Stimulated activated naive CD8-positive, alpha-beta T cell treated with anti-CD3 and anti-CD28 coated beads, Interleukin-15, Interleukin-2, amounts not matched to agents 100 U/mL and 50 U/mL, for 24 hours (primary cell): ENCODE results near the gene SEPTIN7.

ENCODE experiments used
- ATAC-seq: fragments of 150-1000 bp; cut with Tn5 transposase; one replicate; pipeline ENCODE4 v1.10.0; 2021
- DNase-seq: peaks from one replicate; pipeline ENCODE4 v3.0.0; 2021

The SEPTIN7 gene

DNA sequence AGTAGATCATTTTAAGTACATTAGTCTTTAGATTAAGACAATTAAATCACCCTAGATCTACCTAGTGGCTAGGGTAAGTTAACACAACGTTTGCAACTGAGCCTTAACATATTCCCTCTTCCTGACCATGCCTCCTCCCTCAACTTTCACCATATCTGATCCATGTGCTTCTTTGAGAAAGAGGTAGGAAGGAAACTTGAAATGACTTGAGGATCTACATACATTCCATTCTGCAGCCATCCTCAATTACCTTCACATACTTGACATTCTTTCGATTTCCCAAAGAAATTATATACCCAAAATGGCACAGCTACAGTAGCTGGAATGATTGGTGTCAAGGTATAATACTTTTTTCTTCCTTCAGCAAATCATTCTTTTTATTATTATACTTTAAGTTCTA, 12.9 kb upstream of the SEPTIN7 start:
- no peak for DNase-seq
- ATAC-seq, result no peak

DNA sequence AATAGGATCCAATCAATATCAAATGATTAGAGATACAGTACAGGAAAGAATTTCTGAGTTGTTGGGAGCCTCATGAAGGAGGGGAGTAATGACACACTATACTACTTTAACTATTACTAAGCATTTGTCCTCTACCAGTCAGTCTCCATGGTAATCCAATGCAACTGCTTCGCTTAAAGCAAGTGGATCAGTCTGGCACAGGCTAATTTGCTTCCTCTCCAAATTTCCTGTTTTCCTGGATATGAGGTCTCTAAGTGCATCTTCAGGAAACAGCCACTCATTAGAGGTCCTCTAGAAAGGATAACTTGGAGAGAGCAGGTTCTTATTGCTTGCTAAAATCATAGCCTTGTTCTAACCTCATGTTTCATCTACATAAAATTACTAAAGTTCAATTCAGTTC, 8.4 kb upstream of the SEPTIN7 start:
- ATAC-seq (no peak), DNase-seq (no peak)

DNA sequence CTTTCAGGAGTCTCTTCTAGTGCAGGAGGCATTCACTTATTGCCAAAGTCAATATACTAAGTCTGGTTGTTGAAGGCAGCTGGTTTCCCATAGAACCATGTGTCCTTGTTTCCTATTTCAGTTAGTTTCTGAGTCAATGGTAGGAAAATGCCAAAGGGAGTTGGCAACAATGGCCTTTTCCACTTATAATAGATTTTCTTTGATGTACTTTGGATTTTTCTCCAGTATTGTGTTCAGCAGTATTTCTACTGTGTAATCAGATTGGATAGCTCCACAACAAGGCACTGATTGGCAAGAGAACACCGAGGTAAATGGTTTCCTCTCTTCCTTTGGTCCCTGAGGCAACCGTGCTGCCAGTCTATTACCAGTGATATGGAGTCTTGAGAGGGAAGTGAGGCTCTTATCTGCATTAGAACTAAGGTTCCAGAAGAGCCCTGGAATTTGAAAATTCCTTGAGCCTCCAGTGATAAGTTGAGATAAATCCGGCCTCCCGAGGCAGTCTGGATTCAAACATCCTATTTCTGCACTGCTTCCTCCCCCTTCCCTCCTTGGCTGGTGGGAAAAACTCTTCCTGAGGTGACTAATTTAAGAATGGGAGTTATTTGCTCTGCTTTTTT, 7.9 kb upstream of the SEPTIN7 start:
- DNase-seq, result no peak
- ATAC-seq, result no peak

DNA sequence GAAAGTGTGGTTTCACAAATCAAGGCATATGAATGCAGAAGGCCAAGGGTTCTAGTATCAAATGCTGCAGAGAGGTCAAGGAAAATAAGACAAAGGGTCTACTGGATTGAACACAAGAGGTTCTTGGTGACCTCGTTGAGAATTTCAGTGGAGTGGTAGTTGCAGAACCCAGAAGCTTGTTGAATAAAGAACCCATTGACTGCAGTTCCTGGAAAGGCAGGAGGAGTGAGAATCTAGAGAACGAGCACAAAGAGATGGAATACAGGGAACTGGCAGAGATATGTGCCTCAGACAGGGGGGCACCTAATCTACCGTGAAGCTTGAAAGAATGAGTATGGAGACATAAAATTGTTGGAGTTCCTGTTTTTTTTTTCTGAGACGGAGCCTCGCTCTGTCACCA, 3.5 kb upstream of the SEPTIN7 start:
- no peak for ATAC-seq
- no peak for DNase-seq

DNA sequence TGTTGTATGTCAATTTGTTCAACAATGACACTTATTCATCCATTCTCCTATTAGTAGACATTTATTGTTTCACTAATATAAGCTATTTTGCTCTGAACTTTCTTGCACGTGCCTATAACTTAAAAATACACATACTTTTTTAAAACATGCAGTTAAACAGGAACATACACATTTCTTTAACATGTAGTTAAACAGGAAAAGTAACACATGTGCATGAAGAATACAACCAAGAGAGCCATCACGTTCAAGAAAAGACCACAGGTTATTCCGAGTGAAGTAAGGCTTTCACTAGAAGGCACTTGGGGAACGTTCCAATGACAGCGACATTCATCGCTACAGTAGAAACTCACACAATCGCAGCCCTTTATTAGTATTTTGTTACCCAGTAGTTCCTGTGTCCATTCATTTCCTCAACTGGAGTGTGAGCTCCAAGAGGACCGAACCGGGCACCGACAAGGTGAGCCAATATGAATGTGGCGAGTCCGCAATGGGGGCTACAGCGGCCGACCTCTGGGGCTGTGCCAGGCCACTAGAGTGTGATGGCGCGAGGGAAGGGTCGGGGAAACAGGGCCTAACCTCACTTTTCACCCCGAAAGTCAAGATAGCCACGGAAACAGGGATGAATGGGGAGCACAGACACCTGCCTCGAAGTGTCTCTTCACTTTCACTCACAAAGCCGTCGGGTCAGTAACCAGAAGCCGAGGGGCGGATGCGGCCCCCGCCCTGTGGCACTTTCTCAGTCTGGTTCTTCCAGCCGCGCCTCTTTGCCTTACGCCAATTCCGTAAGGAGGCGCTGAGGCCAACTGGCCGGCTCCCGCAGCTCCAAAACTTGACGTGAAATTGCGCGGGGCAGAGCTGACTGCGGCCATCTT, 775 bp upstream of the SEPTIN7 start:
- DNase-seq (peak; percentile 86), ATAC-seq (peak; percentile 62)

DNA sequence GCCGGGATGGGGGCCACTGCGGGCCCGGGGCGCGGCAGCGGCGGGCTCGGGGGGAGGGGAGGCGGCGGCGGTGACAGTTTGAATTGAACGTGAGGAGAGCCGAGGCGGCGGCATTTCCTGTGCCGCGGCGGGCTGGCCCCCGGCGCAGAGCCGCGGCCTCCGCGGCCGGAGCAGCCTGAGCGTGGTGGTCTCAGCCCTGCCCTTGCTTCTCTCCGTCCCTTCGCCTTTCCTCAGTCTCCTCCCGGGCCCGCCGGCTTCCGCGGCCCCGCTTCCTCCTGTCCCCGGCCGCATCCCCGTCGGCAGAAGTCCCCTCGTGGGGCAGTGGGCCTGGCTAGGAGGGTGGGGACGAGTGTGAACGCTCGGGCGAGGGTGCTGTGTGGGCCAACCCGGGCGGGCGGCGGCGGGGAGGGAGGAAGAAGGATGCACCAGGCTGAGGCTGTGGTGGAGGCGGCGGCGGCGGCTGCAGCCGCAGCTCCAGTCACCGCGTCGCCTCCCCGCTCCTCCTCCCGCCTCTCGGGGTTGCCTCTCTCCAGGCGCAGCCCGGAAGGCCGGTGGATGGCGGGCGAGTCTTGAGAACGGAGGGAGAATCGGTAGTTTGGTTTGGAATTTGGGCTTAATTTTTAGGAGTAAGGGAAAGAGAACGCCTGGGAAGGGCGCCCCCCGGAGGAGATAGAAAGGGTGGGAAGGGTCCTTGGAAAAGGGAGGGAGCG, 690 bp downstream of the SEPTIN7 start:
- DNase-seq (peak; percentile 79), ATAC-seq (peak; percentile 42)

DNA sequence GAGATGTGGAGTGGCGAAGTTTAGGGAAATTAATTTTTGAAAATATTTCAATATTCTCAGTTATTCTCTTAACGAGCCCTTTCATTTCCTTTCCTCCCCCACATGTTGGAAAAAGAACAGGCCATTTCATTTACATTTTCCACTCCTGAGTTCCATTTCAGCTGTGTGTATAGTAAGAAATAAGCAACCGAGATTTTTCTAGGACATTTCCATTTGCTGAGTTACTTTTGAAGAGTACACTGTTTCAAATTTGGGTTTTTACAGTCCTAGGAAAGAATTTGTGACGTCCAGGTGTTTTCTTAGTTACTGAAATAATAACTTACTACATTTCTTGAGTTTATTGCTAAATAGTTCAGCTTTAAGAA, 1.2 kb downstream of the SEPTIN7 start:
- ATAC-seq (no peak), DNase-seq (no peak)

DNA sequence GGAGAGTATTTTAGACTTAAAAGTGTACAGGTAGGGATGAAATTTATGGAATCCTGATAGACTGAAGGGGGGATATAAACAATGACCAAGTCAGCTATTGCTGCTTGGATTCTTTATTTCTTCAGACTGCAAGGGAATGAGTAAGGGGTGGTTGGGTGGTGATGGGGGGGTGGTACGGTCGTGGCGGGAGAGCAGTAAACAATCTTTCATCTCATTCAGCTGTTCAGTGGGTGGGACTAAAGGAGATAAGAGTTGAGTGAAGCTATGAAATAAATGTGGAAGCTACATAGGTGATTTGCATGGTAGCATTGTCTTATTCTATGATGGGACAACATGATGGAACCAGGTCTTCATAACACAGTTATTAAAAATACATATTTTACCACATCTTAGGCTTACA, 1.8 kb downstream of the SEPTIN7 start:
- DNase-seq (peak; percentile 12), ATAC-seq (no peak)

DNA sequence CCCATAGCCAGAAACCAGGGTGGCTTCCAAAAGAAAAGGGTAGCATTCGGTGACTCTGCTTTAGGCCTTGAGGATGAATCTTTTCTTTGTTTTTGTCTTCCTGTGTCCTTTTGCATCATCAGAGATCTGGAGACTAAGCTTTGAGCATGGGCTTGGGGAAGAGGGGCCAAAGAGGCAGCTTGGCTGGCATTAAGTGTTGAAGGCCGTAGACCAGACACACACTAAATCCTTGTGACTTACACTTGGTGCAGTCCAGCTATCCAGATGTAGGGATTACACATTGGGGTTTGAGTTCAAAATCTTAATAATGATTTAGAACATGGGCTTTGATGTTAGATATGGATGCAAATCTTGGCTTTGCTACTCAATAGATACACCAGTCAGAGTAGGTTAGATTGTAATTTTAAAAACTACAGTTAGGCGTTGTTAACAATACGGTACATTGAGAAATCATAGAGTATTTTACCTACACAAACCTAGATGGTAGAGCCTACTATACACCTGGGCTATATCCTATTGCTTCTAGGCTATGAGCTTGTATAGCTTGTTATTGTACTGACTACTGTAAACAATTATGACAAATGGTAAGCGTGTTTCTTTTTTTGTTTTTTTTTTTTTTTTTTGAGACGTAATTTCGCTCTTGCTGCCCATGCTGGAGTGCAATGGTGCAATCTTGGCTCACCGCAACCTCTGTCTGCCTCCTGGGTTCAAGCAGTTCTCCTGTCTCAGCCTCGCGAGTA, 3.5 kb downstream of the SEPTIN7 start:
- DNase-seq (no peak), ATAC-seq (no peak)

DNA sequence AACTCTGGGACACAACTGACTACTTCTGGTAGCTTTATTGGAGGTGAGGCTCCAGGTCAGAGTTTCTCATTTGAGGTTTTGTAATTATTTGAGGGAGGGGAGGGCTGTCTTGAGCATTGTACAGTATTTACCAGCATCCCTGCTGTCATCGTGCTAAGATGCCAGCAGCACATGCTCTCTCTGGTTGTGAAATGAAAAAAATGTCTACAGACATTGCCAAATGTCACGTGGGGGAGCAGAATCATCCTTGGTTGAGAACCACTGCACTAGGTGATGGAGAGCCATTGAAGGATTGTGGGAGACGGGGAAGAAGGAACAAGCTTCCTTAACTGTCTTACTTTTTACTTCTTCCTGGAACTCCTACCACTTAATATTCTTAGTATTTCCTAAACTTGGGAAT, 5.0 kb downstream of the SEPTIN7 start:
- ATAC-seq (no peak), DNase-seq (no peak)

DNA sequence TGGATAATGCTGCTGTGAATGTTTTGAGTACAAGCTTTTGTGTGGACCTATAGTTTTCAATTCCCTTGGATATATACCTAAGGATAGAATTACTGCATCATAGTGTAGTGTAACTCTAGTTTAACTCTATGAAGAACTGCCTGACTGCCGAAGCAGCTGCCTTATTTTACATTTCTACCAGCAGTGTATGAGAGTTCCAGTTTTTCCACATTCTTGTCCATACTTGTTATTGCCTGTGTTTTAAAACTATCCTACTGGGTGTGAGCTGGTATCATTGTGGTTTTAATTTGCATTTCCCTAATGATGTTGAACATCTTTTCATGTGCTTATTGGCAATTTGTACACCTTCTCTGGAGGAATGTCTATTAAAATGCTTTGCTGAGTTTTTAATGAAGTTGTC, 15.7 kb downstream of the SEPTIN7 start:
- ATAC-seq (no peak), DNase-seq (no peak)

DNA sequence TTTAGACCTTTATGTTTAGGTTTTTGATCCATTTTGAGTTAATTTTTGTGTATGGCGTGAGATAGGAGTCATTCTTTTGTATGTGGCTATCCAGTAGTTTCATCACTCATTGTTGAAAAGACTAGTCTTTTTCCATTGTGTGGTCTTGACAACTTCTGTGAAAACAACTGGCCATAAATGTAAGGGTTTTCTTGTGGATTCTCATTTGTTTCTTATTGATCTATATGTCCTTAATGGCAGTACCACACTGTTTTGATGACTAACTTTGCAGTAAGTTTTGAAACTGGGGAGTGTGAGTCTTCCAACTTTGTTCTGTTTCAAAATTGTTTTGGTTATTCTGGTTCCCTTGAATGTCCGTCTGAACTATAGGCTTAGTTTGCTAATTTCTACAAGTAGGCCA, 16.3 kb downstream of the SEPTIN7 start:
- ATAC-seq, result peak; percentile 62
- no peak for DNase-seq

DNA sequence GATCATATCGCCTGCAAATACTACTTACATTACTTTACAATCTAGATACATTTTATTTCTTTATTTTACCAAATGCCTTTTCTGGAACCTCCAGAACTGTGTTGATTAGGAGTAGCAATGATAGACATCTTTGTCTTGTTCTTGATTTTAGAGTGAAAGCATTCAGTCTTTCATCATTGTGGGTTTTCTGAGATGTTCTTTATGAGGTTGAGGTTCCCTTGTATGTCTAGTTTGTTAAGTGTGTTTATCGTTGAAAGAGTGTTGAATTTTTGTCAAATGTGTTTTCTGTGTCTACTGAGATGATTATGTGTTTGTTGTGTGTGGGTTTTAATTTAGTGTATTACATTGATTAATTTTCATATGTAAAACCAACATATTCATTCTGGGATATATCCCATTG, 17.1 kb downstream of the SEPTIN7 start:
- DNase-seq (no peak), ATAC-seq (no peak)

DNA sequence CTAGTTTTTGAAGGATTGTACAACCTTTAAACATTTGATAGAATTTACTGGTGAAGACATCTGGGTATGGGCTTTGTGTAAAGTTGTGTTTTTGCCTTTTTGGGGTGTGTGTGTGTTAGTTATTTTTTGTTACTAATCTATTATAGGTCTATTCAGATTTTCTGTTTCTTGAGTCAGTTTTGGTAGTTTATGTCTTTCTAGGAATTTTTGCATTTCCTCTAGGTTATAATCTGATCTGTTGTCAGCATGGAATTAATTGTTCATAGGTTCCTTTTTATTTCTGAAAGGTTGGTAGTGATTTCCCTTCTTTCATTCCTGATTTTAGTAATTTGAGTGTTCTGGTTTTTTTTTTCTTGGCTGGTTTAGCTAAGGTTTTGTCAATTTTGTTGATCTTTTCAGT, 17.7 kb downstream of the SEPTIN7 start:
- DNase-seq, result no peak
- peak; percentile 4 for ATAC-seq

DNA sequence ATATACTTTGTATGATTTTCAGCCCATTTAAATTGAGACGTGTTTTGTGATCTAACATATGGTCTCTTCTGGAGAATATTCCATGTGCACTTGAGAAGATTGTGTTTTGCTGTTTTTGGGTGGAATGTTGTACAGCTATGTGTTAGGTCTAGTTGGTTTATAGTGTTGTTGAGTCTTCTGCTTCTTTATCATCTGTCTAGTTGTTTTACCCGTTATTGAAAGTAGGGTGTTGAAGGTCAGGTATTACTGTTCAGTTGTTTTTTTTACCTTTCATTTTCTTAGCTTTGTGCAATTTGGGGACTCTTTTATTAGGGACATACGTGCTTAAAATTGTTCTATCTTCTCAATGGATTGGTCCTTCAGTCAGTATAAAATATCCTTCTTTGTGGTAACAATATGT, 18.5 kb downstream of the SEPTIN7 start:
- DNase-seq, result no peak
- no peak for ATAC-seq

DNA sequence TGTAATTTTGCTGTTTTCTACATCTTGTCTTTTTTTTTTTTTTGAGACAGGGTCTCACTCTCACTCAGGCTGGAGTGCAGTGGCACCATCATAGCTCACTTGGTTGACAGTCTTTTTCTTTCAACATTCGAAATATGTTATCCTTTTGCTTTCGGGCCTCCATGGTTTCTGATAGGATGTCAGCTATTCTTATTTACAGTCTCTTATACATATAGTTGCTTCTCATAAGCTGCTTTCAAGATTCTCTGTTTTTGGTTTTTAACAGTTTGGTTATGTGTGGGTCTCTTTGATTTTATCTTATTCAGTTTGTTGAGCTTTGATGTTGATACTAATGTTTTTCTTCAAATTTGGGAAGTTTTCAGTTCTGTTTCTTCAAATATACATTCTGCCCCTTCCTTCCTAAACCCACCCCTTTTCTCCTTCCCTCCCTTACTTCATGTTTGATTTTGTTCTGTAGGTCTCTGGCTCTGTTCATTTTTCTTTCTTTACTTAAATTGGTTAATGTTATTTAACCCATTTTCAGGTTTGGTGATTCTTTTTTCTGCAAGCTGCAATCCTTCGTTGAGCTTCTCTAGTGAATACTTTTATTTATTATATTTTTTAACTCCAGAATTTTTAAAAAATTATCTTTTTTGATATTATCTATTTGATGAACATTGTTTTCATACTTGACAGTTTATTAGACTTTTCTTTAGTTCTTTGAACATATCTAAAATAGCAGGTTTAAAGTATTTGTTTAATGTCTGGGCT, 19.3 kb downstream of the SEPTIN7 start:
- no peak for ATAC-seq

DNA sequence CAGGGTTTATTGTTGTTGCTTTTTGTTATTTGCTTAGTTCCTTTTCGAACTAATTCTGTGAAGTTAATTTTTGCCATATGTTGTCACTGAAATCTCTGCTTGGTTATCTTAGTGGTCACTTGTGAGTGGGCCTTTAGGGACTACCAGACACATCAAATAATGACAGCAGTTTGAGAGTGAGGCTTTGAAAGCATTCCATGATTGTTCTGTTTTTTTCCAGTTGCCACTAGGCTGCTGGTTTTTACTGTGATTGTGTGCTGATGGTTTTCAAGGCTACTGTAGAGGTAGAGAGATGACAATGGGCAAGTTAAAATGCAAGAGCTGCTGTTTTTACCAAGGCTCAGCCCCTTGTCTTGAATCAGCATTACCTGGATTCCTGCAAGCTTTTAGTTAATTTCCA, 20.0 kb downstream of the SEPTIN7 start:
- DNase-seq, result no peak
- ATAC-seq, result no peak

More for the DNA sequence above, 19.3 kb downstream of the SEPTIN7 start:
- no peak for DNase-seq

DNA sequence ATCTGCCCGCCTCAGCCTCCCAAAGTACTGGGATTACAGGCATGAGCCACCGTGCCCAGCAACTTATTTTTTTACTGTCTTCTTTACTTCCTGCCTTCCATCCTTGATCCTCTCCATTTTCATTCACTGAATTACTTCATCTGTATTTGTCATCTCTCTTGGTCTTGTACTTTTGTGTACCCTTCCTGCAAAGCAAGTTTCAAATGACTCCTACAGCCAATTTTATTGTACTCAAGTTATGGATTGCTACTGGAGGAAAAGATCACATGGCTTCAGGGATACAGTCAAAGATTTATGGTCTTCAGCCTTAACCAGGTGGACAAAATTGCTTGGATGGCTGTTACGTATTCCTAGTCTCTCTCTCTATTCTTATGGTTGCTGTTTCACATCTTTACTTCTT, 22.6 kb downstream of the SEPTIN7 start:
- ATAC-seq (no peak), DNase-seq (no peak)

DNA sequence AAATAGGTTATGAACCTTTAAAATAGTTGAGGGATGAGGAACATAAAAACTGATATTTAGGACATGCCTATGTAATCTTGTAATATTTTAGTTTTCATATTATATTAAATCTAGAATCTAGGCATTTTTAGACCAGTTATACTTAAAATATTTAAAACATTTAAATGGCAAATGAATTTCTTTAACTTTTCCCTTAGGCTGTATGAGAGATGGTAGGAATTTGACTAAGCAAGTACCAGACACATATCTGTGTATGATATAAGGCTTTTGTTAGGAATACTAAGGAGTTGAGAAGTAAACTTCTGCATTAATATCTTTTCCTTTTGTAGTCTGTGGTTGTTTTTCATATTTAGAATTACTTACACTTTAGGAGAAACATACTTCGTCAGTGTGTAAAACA, 25.1 kb downstream of the SEPTIN7 start:
- ATAC-seq (no peak), DNase-seq (no peak)

DNA sequence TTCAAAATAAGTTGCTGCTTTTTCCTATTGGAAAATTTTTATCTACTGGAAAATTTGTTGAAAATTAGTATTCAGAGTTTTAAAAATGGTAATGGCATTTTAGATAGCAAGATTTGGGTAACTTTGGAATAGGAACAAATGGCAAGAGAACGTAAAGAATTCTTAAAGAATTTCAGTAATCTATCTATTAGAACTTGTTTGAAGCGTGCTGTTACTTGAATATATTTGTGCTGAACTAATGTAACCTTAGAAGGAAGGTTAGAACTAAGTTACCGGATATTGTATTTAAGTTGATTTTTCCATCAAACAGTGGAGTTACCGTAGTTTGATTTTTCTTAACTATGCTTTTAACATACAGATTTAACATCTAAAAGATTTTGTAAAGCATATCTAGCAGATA, 25.9 kb downstream of the SEPTIN7 start:
- no peak for ATAC-seq
- no peak for DNase-seq

DNA sequence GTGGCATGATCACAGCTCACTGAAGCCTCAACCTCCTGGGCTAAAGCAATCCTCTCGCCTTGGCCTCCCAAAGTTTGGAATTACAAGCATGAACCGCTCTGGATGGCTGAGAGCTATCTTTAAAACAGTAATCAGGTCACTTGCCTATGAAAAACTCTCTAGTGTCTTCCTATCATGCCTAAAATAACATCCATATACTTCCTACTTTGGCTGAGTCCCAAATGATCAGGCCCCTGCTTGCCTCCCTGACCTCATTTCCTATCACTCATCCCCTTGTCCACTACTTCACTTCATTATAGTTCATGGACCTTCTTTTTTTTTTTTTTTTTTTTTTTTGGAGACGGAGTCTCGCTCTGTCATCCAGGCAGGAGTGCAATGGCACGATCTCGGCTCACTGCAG, 28.0 kb downstream of the SEPTIN7 start:
- no peak for ATAC-seq
- DNase-seq, result no peak

DNA sequence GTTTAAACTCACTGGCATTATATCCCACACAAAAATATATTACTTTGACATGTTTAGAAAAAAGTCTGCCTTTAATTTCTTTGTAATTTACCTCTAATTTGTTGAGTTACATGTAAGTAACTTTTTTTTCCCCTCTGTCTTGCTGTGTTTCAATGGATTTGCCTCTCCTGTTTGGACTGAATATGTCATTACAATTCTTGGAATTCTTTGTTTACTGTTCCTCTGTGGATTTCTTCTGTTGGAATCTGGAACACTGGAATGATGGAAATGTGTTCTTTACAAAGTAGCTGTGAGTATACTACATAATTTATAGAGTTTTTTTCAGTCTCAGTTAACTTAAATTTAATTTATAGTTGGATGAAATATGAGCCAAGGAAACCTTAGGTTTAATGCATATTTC, 30.4 kb downstream of the SEPTIN7 start:
- ATAC-seq, result no peak
- DNase-seq, result no peak
